ENCODE results near the gene FAM13A.

- TF ChIP-seq CTCF (IDR thresholded peaks at IDR 0.05; ENCODE audit: insufficient read depth, low read length, poor library complexity, severe bottlenecking) (no peak), EZH2phosphoT487 (conservative IDR thresholded peaks at IDR 0.05; ENCODE audit: low read length) (no peak)
Measured at GRCh38 chr4:88811904-88812303, 245.1 kb downstream of the FAM13A start.
